PC-3 (cell line): ENCODE results near the gene CTAGE8.
"Not testable (repeated sequence)": the region's sequence is repeated elsewhere in the genome, so short reads cannot be mapped to it uniquely, and the experiment has no call there.

Experiments
- CTCF ChIP-seq: fragments of 300-600 bp; sonication (generic); conservative IDR thresholded peaks from 2 replicates; pipeline ENCODE4 v1.5.1; 2017; ENCODE audit warnings: antibody characterized with exemption, low read depth, mild to moderate bottlenecking, low read length
- EZH2 ChIP-seq: fragments of 300-600 bp; sonication (generic); IDR thresholded peaks from one replicate; pipeline ENCODE4 v1.6.1; 2017; ENCODE audit warnings: antibody characterized with exemption, mild to moderate bottlenecking, low read length; ENCODE audit not compliant: unreplicated experiment
- EZH2phosphoT487 ChIP-seq: fragments of 300-600 bp; sonication (generic); IDR thresholded peaks from 2 replicates; pipeline ENCODE4 v1.6.1; 2018; ENCODE audit warnings: mild to moderate bottlenecking, antibody characterized with exemption, low read length, borderline replicate concordance

DNA sequence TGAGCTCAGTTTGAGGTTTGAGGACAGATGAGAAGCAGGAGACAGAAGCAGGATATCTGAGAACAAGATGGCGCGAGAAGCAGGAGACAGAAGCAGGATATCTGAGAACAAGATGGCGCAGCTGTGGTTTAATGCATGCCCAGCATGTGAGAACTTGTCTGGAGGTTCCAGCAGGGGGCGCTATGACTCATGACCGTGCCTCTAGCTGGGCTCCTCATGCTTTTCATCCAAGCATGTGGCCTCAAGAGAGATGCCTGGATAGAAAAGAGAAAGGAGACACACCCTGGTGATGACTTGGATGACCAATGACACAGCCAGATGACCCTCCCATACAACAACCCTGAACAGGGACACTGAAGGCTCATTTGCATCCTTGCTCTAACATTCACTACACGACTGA is 10.9 kb upstream of the CTAGE8 start:
- TF ChIP-seq CTCF, EZH2phosphoT487, EZH2: not testable (repeated sequence)
